IPS-NIHi11 (cell line): ENCODE data around the gene ST6GALNAC1.

ENCODE experiments used
- DNase-seq: peaks from one replicate; pipeline ENCODE4 v3.0.0; 2012; ENCODE audit warnings: mixed read lengths, low spot score

Gene ST6GALNAC1

GRCh38 chr17:76675648-76676047 lies 32.1 kb upstream of the ST6GALNAC1 start:
- DNase-seq: no peak

- no peak for DNase-seq
Observed at GRCh38 chr17:76674600-76674999, 31.0 kb upstream of the ST6GALNAC1 start.

- no peak for DNase-seq
Observed at GRCh38 chr17:76673729-76674128, 30.2 kb upstream of the ST6GALNAC1 start.

GRCh38 chr17:76672892-76673291 lies 29.3 kb upstream of the ST6GALNAC1 start:
- no peak for DNase-seq

- DNase-seq: no peak
Observed at GRCh38 chr17:76672270-76672851, 28.8 kb upstream of the ST6GALNAC1 start.

GRCh38 chr17:76671912-76672262 lies 28.3 kb upstream of the ST6GALNAC1 start:
- no peak for DNase-seq

GRCh38 chr17:76671123-76671911 lies 27.8 kb upstream of the ST6GALNAC1 start:
- peak; percentile 98 for DNase-seq

- DNase-seq: no peak
Observed at GRCh38 chr17:76670718-76671122, 27.2 kb upstream of the ST6GALNAC1 start.

GRCh38 chr17:76670020-76670717 lies 26.6 kb upstream of the ST6GALNAC1 start:
- no peak for DNase-seq

- DNase-seq: no peak
Observed at GRCh38 chr17:76667786-76668453, 24.4 kb upstream of the ST6GALNAC1 start.

- DNase-seq: no peak
Observed at GRCh38 chr17:76667491-76667755, 23.9 kb upstream of the ST6GALNAC1 start.

GRCh38 chr17:76660656-76661042 lies 17.1 kb upstream of the ST6GALNAC1 start:
- no peak for DNase-seq

GRCh38 chr17:76659928-76660655 lies 16.5 kb upstream of the ST6GALNAC1 start:
- no peak for DNase-seq

- DNase-seq: no peak
Observed at GRCh38 chr17:76658242-76658662, 14.7 kb upstream of the ST6GALNAC1 start.

- no peak for DNase-seq
Observed at GRCh38 chr17:76657505-76658241, 14.1 kb upstream of the ST6GALNAC1 start.

- DNase-seq: no peak
Observed at GRCh38 chr17:76654408-76654807, 10.9 kb upstream of the ST6GALNAC1 start.

- DNase-seq: no peak
Observed at GRCh38 chr17:76650504-76650903, 6.9 kb upstream of the ST6GALNAC1 start.

GRCh38 chr17:76646712-76647111 lies 3.2 kb upstream of the ST6GALNAC1 start:
- no peak for DNase-seq

- DNase-seq: no peak
Observed at GRCh38 chr17:76645481-76645880, 1.9 kb upstream of the ST6GALNAC1 start.

GRCh38 chr17:76644995-76645394 lies 1.4 kb upstream of the ST6GALNAC1 start:
- no peak for DNase-seq

GRCh38 chr17:76642994-76643393 lies 563 bp downstream of the ST6GALNAC1 start:
- DNase-seq: no peak
